ENCODE measurements around the gene CARD19.

Gene CARD19

GRCh38 chr9:93159601-93160471, 63.8 kb downstream of the CARD19 start (continued):
- TF ChIP-seq GLIS1 (tag by site-specific recombination; IDR thresholded peaks at IDR 0.05) (peak; percentile 58), TRIM28 (IDR thresholded peaks at IDR 0.05; ENCODE audit: borderline replicate concordance, low read length) (peak; percentile 31; the same call in 1 of the 2 replicates), ZBTB1 (tag by site-specific recombination; IDR thresholded peaks at IDR 0.05) (no peak), SP2 (tag by site-specific recombination; IDR thresholded peaks at IDR 0.05) (peak; percentile 35; the same call in 1 of the 2 replicates), ZNF529 (tag by site-specific recombination; IDR thresholded peaks at IDR 0.05; ENCODE audit: insufficient replicate concordance) (no peak), KLF8 (tag by site-specific recombination; IDR thresholded peaks at IDR 0.05) (peak; percentile 28), REST (tag by site-specific recombination; IDR thresholded peaks at IDR 0.05) (no peak)

GRCh38 chr9:93161786-93162562, 66.0 kb downstream of the CARD19 start:
- TF ChIP-seq ELK4 (IDR thresholded peaks at IDR 0.05; ENCODE audit: borderline replicate concordance, low read depth, low read length) = no peak
- TF ChIP-seq ZNF211 (tag by site-specific recombination; IDR thresholded peaks at IDR 0.05; ENCODE audit: low read depth) = no peak
- TF ChIP-seq ZNF521 (tag by site-specific recombination; IDR thresholded peaks at IDR 0.05) = no peak
- TF ChIP-seq TCF7L2 (IDR thresholded peaks at IDR 0.05; ENCODE audit: borderline replicate concordance, low read depth, low read length) = no peak
- TF ChIP-seq TRIM28 (IDR thresholded peaks at IDR 0.05; ENCODE audit: borderline replicate concordance, low read length) = no peak
- TF ChIP-seq ZNF121 (tag by site-specific recombination; IDR thresholded peaks at IDR 0.05) = no peak
- TF ChIP-seq ZNF830 (tag by site-specific recombination; IDR thresholded peaks at IDR 0.05; ENCODE audit: low read depth) = no peak
- TF ChIP-seq ZNF16 (tag by site-specific recombination; IDR thresholded peaks at IDR 0.05; ENCODE audit: low read depth) = no peak
- no peak for TF ChIP-seq MZF1 (tag by site-specific recombination; IDR thresholded peaks at IDR 0.05; ENCODE audit: borderline replicate concordance)
- TF ChIP-seq ZNF488 (tag by site-specific recombination; IDR thresholded peaks at IDR 0.05) = no peak
- TF ChIP-seq SP3 (tag by site-specific recombination; IDR thresholded peaks at IDR 0.05) = no peak
- TF ChIP-seq SETDB1 (IDR thresholded peaks at IDR 0.05; ENCODE audit: insufficient read length, low read length) = no peak
- TF ChIP-seq PRDM2 (tag by site-specific recombination; IDR thresholded peaks at IDR 0.05; ENCODE audit: borderline replicate concordance) = no peak
- no peak overlapping the region for H3K4me3 ChIP-seq (ENCODE audit: low read depth, low read length)
- no peaks in the 10 kb centered on the region for H3K9me3 ChIP-seq (ENCODE audit: control insufficient read depth, insufficient read depth, low read depth, low read length)
- ChIA-PET CTCF (interaction anchor here (0.6 to 4.7 kb wide), 7 partner anchors 8 to 896 kb away, joined by 3 to 29 read pairs (median 3); no protein-coding TSS in a partner anchor), POLR2A (no interaction called here)
- no peak overlapping the region for H3K27ac ChIP-seq (ENCODE audit: extremely low read depth, low read depth, low read length)
- H3K36me3 ChIP-seq (ENCODE audit: control insufficient read depth in 2 of 2, insufficient read depth in 1 of 2, low read length in 2 of 2) = no peaks in the 10 kb centered on the region
- H3K4me1 ChIP-seq (ENCODE audit: control insufficient read depth, insufficient read depth, low read length) = no peaks in the 10 kb centered on the region

Measured in HEK293 (cell line).